NCI-H1417 (cell line): ENCODE data around the gene TATDN2.
"Not testable (repeated sequence)": the region's sequence is repeated elsewhere in the genome, so short reads cannot be mapped to it uniquely, and the experiment has no call there.

Source experiments
- DNase-seq, 3 experiments: peaks; one replicate each; lab custom pipeline; 2025; lab: John Stamatoyannopoulos, UW

The TATDN2 gene

DNA sequence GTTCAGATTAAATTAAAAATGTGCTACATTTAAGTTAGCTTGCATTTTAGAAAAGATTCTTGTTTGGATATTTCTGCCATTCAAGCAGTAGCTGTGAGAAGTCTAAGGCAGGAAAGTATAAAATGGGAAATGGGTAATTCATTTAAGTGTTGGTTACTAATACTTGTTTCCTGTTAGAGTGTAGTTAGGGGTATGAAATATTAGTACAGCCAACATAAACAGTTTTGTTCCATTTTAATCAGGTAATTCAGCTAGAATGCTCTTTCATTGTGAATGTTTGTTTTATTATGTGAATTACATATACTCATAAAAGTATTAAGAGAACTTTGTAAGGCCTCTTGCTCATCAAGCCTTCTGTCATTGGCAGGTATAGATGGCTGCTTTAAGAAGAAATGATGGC, 19.9 kb downstream of the TATDN2 start:
- no peak for DNase-seq

DNA sequence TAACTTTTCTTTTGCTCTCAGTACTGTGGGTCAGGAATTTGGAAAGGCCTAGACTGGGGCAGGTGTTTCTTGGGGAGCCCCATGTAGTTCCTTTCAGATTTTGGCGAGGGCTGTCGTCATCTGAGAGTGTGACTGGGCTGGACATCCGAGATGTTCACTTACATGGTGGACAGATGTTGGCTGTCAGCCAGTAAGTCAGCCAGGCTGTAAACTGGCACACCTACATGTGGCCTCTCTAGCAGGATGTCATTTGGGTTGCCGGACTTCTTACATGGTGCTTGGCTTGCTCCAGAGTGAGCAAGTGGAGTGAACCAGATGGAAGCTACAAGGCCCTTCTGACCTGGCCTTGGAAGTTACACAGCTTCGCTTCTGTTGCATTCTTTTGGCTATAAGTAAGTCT, 20.7 kb downstream of the TATDN2 start:
- DNase-seq = no peak

DNA sequence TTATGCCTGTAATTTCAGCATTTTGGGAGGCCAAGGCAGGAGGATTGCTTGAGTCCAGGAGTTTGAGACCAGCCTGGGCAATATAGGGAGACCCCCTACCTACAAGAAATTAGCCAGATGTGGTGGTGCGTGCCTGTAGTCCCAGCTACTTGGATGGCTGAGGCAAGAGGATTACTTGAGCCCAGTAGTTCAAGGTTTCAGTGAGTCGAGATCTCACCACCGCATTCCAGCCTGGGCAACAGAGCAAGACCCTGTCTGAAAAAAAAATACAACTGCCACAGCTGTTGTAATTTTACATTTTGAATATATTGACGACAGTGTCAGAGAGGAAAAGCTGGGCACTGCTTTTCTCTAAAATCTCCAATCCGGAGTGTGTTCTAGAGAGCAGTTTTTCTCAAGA, 21.2 kb downstream of the TATDN2 start:
- DNase-seq = no peak

DNA sequence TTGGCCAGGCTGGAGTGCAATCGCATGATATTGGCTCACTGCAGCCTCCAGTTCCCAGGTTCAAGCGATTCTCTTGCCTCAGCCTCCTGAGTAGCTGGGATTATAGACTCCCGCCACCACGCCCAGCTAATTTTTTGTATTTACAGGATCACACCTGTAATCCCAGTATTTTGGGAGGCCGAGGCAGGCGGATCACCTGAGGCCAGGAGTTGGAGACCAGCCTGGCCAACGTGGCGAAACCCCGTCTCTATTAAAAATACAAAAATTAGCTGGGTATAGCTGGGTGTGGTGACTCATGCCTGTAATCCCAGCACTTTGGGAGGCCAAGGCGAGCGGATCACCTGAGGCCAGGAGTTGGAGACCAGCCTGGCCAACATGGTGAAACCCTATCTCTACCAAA, 24.2 kb downstream of the TATDN2 start:
- DNase-seq = not testable (repeated sequence)

DNA sequence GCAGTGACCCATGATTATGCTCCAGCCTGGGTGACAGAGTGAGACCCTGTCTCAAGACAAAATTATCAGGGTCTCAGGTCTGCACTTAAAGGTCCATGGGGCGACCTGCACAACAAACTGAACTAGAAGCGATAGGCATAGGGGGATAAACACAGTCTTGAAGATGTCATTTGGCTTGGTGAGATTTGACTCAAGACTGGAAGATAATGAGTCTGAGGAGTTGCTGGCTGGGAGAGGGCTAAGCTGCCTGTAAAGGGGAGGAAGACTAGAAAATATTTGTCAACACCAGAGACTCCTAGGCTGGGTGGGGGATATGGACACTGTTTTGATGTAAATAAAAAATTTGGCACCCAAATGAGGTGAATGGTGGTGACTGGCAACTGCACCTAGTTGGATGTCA, 24.7 kb downstream of the TATDN2 start:
- DNase-seq = no peak

DNA sequence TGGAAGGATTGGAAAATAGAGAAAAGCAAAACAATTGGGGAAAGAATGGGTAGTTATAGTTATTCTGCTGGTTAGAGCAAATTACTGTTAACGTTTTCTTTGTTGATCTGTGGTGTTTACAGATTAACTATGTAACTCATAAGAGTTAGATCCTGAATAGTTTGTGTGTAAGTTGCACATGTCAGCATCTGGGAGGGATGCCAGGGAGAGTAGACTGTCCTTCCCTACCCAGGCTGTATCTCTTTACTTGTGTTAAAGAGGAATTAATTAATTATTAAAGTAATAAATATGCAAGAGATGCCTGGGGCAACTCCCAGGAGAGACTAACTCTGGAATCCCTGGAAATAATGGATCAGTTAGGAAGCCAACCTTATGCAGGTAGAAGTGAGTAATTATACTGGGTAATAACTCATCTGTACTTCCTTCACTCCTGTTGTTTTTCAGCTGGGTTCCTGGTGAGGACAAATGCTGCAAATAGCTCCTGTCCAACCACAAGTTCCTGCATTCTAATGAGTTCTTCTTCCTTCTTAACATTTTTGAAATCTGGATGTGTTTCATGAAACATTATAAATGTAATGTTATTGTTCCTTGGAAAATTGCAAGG, 25.5 kb downstream of the TATDN2 start:
- peak in 2 of 3 experiments; percentile 11 to 51 for DNase-seq

DNA sequence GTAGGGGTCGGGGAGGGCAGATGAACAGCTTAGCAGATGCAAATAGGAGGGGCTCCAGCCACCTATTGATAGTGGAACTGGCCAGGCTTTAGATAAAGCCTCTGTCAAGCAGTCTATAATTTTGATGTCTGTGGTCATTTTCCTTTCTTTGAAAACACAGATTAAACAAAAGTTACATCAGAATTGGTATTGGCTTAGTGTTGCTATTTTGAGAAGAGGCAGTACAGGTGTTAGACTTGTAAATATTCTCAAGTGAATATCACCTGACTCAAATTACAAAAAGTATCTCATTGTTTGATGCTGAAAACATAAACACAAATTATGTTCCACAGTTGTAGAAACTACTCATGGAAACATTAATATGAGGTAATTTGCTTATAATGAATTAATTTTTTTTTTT, 26.3 kb downstream of the TATDN2 start:
- DNase-seq = peak in 2 of 3 experiments; percentile 11 to 61

DNA sequence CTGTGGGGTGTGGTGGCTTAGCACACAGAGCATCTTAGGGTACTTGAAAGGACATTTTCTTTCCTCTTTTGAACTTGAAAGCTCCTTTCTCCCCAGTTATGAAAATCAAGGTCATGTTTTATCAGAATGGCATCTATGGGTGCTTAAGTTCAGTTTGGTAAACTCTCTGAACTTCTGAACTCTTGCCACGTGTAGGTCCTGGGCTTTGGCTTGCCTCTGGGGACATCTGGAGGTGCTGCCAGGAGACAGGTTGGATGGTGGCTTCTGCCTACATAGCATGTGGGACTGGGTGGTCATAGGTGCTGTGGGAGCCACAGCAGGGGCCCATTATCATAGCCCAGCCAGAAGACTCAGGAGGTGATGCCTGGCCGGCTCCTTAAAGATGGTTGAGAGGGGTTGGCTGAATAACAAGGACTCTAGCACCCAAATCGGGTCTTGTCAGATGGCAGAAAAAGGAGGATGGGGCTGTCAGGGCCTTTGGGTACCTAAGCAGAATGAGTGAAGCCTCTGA, 28.9 kb downstream of the TATDN2 start:
- DNase-seq = no peak

DNA sequence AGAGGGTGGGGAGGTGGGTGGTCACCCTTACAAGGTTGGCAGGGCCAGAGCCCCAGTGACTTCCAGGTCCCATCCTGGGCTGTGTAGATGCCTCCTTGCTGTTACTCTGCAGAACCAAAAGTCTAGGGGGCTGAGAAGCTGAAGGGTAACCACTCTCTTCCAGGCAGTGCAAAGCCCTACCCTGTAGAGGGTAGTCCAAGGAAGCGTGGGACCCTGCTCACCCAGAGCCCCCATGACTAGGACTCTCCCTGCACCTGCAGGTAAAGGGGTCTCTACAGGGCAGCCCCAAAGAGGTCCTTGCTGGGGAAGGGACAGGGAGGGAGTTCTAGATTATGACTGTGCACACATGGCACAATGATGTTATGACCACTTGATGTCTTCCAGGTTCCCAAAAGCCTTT, 30.2 kb downstream of the TATDN2 start:
- DNase-seq = no peak

DNA sequence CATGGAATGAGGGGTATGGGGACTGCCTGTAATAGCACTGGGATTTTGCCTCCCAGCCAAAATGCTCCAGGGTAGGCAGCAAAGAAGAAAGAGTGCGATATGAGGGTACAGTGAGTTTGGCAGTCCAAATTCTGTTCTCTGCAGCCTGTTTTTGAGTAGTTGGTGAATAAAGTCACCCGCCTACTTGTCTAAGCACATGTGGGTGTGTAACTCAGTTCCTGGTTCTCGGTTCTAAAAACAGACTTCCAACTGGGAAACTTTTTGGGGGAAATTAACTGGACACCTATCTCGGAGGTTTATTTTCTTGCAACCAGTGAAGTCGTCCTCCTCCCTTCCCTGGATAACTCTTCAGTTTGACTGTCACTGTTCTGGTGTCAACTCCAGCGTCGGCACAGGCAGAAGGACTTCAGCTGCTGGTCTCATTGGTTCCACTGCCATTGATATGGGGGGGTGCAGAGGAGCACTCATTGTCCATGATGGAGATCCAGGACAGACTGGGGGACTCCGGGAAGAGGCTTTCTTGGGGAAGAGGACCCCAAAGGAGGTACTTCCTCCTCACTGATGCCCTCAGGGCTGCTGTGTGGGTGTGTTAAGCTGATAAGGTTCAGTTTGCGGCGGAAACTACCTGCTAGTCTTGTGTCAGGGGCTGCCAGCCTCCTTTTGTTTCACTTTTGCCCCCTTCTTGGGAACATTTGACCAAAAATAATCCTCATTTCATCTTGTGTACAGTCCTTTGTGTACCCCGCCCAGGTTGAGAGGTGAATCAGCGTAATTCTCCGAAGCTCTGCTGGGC, 31.3 kb downstream of the TATDN2 start:
- DNase-seq = no peak

DNA sequence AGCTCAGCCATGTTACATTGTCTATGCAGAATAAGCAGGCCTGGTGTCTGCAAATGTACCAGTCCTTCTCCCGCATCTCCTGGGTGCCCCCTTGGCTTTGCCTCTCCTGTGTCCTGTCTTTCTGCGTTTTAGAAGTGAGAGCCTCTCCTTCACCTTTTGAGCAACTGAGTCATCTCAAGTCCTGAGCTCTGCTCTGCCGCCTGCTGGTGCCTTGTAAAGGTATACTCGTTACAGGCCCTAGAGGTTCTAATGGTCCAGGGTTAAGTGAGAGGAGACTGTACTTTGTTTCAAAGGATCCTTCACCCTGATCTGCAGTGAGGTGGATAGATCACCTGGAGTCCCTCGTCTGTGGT, 31.9 kb downstream of the TATDN2 start:
- DNase-seq = no peak

DNA sequence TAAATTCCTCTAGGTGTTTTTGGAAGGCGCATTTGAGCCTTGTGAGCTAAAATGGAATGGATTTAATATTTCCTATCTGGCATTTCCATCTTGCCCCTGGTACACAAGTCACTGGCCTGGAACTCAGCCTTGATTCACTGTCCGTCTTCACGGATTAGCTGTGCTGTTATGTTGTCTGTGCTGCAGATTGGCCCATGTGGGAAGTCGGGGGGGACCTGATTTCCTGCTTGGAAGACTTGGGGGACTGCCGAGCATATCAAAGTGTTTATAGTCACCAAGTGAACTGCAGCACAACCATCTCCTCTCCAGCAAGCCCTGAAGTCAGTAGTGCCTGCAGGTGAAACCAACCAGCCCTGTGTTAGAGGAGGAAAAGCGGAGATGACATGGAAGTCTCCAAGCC, 32.3 kb downstream of the TATDN2 start:
- DNase-seq = no peak

DNA sequence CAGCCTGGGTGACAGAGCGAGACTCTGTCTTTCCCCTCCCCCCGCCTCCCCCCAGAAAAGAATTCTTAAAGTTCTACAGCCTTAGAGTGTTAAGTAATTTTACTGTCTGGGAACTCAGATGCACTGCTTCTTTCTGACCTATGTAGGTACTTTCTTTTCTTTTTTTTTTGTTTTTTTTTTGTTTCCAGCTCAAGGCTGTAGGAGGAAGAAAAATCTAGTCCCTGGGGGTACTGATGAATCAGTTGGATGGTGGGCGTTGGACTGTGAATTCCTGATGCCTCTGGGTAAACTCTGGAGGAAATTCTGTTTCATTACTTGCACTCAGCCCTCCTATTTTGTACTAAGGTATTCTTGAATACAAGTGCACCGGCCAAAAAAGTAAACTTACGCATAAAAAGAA, 33.7 kb downstream of the TATDN2 start:
- DNase-seq = no peak

DNA sequence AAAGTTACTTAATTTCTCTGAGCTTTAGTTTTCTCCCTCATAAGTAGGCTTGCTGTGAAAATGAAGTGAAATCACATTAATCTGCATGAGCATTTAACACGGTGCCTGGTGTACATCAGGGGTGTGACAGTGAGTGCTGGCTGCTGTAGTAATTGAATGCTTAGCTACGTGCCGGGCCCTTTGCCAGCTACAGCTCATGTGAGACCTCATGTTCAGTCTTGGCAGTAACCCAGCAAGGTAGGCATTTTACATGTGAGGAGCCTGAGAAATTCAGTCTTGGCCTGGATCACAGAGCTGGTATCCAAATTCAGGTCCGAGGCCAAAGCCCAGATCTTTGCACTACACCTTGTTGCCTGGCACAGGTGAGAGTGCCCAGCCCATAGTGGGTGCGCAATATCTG, 35.4 kb downstream of the TATDN2 start:
- DNase-seq = no peak

DNA sequence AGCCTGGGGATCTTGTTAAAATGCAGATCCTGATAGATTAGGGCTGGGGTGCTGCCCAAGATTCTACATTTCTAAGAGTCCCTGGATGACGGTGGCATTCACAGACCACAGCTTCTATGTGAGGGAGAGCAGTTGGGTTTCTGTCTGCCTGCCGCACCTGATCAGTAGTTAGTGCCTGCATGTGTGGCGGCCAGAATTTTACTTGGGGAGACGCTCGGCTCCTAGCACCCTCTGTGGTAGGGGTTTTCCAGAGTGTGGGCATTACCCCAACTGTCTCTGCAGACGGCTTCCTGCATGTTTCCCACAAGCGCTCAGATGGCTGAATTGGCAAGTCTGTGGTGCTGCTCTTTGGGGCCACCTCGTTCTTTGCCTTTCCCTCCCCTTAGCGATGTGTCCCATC, 36.2 kb downstream of the TATDN2 start:
- no peak for DNase-seq

DNA sequence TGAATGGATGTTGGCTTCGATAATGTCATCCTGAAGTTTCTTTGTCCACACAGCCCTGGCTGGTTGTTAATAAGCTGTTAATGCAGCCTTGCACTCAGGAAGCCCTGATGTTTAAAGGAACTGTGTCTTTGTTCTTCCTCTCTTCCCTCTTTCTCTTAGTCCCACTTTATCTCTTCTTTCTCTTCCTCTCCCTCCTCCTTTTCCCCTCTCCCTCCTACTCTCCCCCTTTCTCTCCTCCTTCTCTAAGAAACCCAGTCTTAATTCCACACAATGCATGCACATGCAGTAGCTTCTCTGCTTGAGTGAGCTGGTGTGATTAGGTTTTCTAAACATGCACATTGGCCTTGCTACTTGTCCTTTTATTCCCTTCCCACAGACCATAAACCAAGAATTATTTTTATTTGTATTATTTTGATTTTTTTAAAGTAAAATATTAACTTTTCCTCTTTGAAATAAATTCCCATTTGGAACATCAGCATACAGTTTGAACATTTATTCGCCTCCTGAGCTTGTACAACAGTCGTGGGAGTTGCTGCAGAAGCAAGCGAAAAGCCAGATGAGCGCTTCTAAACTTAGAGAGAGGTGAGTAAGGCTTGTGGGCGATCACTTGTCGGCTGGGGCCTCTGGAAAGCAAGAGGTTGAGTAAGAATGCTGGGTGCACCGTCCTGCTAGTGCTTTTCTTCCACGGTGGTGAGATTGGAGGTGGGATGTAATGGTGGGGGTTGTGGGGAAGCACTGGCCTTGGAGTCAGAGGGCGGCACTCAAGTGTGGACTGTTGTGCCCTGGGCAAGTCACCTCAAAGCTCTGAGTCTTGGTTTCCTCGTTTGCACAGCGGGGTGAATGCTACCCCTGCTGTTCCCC, 37.2 kb downstream of the TATDN2 start:
- DNase-seq = no peak

DNA sequence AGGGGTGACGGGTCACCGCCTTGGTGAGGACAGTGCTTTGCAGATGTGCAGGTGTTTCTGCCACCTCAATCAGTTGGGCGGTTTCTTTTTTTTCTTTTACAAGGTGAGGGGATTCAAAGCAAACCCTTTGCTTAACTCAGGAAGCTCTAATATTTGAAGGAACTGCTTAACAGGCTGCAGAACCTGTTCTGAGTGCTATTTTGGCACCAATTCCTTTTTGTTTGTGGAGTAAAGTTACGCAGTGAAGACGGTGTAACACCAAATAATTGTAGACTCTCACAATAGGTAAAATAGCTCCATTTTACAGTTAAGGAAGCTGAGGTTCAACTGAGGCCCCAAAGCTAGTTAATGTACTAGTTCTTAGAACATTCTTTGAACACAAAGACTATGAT, 37.9 kb downstream of the TATDN2 start:
- DNase-seq = no peak

DNA sequence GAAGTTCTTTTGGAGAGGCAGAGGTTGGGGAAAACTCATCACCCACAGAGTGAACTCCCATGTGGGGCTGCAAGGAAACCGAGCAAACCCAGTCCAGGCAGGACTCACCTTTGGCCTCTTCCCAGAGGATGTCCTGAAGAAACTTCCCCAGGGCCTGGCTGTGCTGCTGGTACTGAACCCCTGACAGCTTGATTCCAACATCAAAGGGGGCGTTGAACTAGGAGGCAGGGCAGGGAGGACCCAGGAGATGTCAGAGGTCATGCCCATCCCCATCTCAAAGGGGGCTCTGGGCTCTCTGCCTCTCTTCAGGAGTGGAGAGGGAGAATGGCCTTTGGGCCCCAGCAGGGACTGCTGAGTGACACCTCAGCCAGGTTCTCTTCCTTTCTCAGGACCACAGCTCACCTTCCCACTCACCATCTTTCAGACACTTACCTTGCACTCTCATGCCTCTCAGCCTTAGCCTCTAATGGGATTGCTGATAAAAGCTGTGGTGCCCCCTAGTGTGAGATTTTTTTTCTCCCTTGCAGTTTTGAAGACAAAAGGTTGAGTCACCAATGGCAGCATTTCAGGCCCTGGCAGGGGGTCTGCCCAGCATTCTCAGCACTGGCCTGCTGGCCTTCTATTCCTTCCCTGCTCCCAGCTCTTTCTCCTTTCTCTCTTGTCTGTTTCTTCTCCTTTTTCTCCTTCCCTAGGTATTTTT, 38.5 kb downstream of the TATDN2 start:
- peak; percentile 33 to 82 (median 53) for DNase-seq

DNA sequence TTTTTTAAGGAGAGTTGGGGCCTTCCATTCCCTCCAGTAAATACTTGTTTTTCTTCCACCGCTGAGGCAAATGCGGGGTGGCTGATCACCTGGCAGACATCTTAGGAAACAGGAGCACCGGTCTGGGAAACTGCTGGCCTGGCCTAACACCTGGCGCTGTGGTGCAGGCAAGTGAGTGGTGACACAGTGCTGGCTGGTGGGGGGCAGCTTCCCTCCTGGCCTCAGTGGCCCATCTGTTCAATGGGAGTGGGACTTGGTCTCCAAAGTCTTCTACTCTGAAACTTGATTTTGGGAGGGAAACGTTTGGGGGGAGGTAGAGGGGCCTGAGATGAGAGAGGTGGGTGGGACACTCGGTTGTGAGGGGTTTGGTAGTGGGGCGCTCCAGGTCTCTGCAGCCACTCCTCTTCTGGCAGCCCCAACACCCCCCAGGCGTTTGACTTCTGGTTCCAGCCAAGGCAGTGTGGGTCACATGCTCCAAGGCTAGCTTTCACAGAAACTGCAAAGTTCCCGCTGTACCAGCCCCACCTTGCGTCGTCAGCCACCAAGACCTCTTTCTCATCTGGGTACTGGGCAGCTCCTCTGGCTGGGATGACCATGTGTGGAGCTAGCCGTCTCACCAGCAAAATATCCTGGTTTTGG, 39.8 kb downstream of the TATDN2 start:
- DNase-seq = no peak

DNA sequence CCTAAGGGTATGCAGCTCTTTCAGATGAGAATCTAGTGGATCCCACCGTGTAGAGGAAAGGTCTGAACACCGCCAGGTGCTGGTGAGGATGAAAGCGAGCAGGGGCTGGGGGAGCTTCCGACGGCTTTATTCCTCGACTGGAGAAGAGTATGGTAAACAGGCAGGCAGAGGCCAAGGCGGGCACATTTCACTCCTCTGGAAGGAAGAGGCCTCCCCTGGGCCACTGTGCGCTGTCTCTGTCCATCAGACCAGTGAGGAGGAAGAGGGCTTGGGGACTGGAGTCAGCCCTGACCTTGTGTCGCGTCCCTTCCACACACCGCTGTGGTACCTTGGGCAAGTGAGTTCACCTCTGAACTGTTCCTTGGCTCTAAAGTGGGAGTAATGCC, 40.3 kb downstream of the TATDN2 start:
- no peak for DNase-seq

DNA sequence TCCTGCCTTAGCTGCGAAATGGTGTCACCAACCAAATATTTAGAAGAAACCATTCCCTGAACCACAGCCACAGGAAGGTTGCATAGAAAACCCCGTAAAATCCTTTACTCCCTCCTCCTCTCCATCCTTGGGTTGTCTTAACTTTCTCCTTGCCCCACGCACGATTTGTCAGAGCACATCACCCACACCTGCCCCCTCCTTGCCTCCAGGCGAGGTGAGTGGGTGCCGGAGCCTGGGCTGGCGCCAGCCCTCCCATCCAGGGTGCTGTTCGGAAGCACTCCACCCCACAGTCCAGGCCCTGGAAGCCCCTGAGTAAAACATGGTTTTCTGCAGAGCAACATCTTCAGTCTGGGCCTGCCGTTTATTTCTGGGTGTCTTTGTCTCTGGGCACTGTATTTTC, 40.8 kb downstream of the TATDN2 start:
- no peak for DNase-seq
